LNCaP clone FGC (cell line): Measurements from ENCODE around the gene RAB31.

Source experiments
- DNase-seq: peaks from one replicate; pipeline ENCODE4 v3.0.0-alpha.2; 2011; ENCODE audit warnings: low read depth
- H3K4me3 ChIP-seq: 2 replicates; pipeline ENCODE4 v1.5.1; 2011; ENCODE audit warnings: mild to moderate bottlenecking, low read depth, low read length, control low read depth
- CTCF ChIP-seq: IDR thresholded peaks from 2 replicates; pipeline ENCODE4 v1.5.1; 2012; ENCODE audit warnings: mild to moderate bottlenecking; ENCODE audit not compliant: control insufficient read depth, insufficient read depth; ENCODE audit errors: extremely low read depth

Gene RAB31

GRCh38 chr18:9802175-9803062, 94.3 kb downstream of the RAB31 start:
- no peak for DNase-seq
- no peak for TF ChIP-seq CTCF
- no peak overlapping the region for H3K4me3 ChIP-seq

GRCh38 chr18:9803063-9803697, 95.1 kb downstream of the RAB31 start:
- TF ChIP-seq CTCF: no peak
- DNase-seq: no peak
- no peak overlapping the region for H3K4me3 ChIP-seq

- peak overlapping the region; percentile 1; the same call in 1 of the 2 replicates for H3K4me3 ChIP-seq
- peak; percentile 65 for DNase-seq
- TF ChIP-seq CTCF: no peak
Observed at GRCh38 chr18:9803698-9804516, 95.8 kb downstream of the RAB31 start.

- H3K4me3 ChIP-seq: peak overlapping the region; percentile 1; the same call in 1 of the 2 replicates
- peak; percentile 38 for TF ChIP-seq CTCF
- peak; percentile 74 for DNase-seq
Observed at GRCh38 chr18:9804517-9805104, 96.5 kb downstream of the RAB31 start.

- TF ChIP-seq CTCF: no peak
- no peak overlapping the region for H3K4me3 ChIP-seq
- DNase-seq: no peak
Observed at GRCh38 chr18:9806905-9807304, 98.8 kb downstream of the RAB31 start.
